Measurements from ENCODE around the gene ELMOD1. TPM values are rescaled to one million over a fixed set of nuclear protein-coding genes. Genes with fewer than 3 reads are reported as not detected.

Gene ELMOD1
- total RNA-seq, 1 donor from 2014 or later: 3.9 TPM

Other genes with a start within 250 kb of the ELMOD1 start
- 23.0 TPM for gene CWF19L2, start 133.3 kb upstream of the ELMOD1 start, total RNA-seq
- gene ALKBH8, start 25.4 kb upstream of the ELMOD1 start, total RNA-seq: 7.4 TPM
- gene SLN, start 120.9 kb downstream of the ELMOD1 start, total RNA-seq: 215 TPM